DLD1 (cell line): ENCODE results near the gene ADGRE3.

Experiments
- in situ Hi-C: cut with HindIII; loops from 2 replicates; pipeline ENCODE4 v1.10.0; 2017; ENCODE audit warnings: low sequenced_read_pairs

Gene ADGRE3

DNA sequence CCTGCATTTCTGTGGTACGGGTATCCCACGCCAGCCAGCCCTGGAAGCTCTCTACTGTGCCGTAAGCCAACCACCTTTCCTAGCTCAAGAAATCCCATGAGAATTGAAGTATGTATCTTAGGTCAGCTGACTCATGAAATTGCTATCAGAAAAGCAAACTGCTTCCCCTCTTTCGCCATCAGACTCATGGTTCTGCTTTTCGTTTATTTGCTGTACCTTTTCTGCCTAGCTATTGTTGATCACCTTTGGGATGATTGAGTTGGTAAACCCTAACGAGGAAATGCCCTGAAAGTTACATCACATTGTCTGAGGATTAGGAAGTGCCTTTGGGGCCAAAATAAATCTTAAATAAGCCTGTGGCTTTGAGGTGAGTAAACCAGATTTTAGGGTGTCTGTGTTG, at the start of gene ADGRE3:
ADGRE3 (minus strand) TSS at position 81 of the 400 bp plus-strand sequence; CDS start at position 7, 74 bp downstream.
- in situ Hi-C loops: no loop called here

GRCh38 chr19:14722127-14722526, 47.5 kb upstream of the ADGRE3 start:
- in situ Hi-C loops: no loop called here

DNA sequence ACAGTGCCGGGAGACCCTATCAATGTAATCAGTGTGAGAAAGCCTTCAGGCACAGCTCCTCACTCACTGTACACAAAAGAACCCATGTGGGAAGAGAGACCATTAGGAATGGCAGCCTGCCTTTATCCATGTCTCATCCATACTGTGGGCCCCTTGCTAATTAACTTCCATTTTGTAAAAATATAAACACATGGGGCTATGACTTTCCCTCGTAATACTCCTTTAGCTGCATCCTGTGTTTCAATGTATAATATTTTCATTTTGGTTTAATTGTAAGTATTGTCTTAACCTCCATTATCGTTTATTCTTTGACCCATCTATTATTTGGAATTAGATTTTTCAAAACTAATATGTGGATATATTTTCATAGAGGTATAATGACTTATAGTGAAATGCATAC, 44.5 kb upstream of the ADGRE3 start:
- in situ Hi-C loops: no loop called here

DNA sequence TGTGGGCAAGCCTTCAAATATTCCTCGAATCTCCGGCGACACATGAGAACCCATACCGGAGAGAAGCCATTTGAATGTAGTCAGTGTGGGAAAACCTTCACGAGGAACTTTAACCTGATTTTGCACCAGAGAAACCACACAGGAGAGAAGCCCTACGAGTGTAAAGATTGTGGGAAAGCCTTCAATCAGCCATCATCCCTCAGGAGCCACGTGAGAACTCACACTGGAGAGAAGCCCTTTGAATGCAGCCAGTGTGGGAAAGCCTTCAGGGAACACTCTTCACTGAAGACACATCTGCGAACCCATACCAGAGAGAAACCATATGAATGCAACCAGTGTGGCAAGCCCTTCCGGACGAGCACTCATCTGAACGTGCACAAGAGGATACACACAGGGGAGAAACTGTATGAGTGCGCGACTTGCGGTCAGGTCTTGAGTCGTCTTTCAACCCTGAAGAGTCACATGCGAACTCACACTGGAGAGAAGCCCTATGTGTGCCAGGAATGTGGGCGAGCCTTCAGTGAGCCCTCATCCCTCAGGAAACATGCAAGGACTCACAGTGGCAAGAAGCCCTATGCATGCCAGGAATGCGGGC, 44.0 kb upstream of the ADGRE3 start:
- in situ Hi-C loops: no loop called here

DNA sequence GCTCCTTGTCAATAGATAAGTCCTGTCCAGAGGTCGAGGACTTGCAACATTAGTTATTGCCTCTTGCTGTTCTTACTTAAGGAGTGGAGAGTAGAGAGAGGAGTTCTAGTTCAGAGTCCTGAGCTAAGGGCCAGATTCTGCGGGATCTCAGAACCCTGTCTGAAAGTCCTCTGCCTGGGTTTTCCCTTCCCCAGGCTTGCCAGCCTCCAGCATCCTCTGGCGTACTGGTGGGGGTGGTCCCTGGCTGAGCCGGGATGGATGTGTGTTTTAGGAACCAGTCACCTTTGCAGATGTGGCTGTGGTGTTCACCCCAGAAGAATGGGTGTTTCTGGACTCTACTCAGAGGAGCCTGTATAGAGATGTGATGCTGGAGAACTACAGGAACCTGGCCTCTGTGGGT, 41.2 kb upstream of the ADGRE3 start:
- in situ Hi-C loops: no loop called here

DNA sequence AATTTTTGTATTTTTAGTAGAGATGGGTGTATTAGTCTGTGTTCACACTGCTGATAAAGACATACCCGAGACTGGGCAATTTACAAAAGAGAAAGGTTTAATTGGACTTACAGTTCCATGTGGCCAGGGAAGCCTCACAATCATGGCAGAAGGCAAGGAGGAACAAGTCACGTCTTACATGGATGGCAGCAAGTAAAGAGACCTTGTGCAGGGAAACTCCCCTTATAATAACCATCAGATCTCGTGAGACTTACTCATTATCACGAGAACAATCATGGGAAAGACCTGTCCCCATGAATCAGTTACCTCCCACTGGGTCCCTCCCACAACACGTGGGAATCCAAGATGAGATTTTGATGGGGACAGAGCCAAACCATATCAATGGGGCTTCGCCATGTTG, 29.8 kb upstream of the ADGRE3 start:
- in situ Hi-C loops: no loop called here

DNA sequence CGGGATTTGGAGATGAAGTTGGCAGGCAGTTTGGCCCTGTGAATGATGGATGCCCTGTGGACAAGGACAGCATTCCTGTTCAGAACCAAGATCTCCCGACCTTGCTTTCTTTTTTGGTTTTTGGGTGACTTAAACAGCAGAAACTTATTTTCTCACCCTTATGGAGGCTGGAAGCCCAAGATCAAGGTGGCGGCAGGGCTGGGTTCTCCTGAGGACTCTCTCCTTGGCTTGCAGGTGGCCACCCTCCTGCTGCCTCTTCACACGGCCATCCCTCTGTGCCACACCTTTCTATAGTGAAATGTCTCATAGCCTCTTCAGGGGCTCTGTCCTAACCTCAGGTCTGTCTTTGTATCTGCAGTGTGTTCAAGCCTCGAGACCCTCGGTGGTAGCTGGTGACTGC, 29.2 kb upstream of the ADGRE3 start:
- in situ Hi-C loops: no loop called here

DNA sequence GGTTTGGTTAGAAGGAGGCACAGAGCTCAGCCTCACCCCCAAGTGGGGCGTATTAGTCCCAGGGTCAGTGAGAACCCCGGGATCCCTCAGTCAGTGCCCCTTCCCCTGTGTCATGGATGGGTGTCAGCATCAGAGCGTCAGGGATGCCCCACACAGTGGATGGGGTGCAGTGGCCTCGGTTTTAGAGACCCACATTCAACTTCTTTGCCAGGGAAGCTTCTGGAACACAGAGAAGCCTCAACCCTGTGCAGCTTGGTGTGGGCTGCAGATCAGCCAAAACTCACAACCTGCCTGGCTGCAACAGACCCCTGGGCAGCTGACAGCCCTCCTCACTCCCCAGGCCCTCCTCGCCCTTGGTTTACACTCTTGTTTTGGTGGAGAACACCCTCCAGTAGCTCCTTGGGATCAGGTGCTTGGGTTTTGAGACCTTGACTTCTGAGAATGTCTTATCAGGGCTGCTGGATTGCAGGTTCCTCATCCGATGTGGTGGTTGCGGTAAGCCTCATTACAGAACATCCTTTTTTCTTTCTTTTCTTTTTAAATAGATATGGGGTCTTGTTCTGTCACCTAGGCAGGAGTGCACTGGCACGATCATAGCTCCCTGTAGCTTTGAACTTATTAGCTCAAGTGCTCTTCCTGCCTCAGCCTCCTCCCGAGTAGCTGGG, 26.2 kb upstream of the ADGRE3 start:
- in situ Hi-C loops: no loop called here

DNA sequence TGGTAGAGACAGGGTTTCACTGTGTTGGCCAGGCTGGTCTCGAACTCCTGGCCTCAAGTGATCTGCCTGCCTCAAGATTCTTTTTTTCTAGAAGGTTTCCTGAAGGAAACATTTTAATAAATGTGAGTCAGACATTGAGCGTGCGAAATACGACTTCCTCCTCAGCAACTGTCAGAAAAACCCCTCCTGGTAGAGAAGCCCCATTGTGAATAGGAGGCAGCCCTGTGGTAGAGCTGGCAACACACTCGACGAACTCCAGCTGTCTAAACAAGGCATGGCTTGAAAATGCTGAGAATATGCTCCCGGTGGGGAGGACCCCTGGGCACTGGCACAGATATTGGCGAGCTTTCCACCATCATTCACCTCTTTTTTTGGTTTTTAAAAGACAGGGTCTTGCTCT, 25.0 kb upstream of the ADGRE3 start:
- in situ Hi-C loops: no loop called here

DNA sequence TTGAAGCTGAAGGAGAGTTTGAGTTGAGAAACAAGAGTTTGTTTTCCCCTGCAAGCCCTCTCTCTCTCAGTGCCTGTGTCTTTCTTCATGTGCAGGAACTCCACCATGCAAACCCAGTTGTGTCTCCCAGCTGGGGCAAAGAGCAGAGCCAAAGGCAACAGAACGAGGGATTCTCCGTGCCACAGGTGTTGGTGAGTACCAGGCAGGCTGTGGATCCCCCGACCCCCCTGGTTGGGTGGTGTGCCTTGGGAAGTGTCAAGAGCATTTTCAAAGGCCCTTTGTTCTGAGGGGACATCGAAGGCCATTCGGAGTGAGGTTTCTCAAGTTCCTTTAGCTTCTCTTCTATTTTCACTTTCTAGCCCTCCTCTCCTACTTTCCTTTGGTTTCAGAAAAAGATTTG, 20.8 kb upstream of the ADGRE3 start:
- in situ Hi-C loops: no loop called here

- in situ Hi-C loops: no loop called here
Measured at GRCh38 chr19:14694641-14695266, 20.1 kb upstream of the ADGRE3 start.

DNA sequence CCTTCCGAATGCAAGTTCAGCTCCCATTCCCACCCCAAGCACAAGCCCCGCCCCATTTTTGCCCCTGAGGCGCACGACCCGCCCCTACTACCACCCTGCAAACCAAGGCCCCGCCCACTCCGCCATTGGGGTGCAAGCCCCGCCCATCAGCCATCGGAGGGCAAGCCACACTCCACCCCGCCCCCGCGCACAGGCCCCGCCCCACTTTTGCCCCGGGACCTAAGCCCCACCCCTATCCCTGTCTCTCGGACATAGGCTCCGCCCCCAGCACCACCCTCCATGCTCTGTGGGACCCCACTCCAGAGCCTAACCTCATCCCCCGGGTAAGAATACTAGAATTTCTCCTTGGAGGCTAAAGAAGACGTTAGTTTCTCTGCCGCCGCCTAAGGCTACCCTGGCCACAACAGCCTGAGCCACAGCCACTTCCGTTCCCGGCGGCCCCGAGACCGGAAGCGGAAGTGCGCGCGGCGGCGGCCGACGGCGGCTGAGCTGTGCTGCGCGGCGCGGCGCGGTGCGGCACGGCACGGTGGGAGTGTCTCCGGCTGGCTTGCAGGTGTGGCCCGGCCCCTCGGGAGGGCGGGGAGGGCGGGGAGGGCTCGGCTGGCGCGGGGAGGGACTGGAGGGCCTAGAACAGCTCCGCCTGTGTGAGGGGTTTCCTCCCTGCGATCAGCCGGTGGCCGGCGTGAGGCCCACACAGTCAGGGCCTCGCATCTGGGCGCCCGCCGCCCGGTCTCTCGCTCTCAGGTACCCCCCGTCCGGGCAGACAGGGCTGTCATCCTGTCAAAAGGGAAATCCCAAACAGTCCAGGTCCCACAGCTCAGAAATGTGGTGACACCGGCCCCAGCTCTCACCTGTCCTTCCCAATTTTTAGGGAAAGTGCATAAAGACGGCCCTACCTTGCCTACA, 15.2 kb upstream of the ADGRE3 start, which contains the start of gene ZNF333:
ZNF333 (plus strand) TSS at position 451 of the 906 bp plus-strand sequence. CDS start 3,444 bp downstream, outside the sequence.
- in situ Hi-C loops: no loop called here

DNA sequence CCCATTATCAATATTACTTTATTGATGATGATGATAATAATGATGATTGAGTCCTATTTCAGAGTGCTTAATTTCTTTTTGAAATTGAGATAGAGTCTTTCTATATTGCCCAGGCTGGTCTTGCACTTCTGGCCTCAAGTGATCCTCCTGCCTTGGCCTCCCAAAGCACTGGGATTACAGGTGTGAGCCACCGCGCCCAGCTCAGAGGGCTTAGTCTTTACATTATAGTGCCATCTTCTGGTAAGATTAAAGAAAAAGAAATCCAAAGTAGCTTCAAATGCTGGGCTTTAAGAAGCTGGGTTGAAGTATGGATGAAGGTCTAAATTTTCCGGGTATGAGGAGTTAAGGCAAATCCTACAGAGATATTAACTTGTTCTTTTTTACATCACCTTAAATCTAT, 11.8 kb upstream of the ADGRE3 start:
- in situ Hi-C loops: no loop called here

DNA sequence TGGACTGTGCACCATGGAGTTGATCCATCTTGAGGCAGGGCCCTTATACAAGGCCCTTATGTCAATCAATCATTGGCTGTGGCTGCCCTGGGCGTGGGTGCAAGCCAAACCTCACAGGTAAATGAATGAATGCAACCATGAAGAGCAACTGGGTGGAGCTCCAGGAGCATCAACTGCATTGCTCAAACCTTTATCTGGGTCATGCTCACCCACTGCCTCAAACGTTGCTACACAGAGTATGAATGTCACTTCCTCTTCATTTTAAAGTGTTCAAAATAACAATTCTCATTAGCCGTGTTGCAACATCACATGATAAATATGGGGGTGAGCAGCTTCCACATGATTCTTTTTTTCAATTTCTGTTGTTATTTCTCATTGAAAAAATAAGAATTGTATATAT, 8.8 kb upstream of the ADGRE3 start:
- in situ Hi-C loops: no loop called here

DNA sequence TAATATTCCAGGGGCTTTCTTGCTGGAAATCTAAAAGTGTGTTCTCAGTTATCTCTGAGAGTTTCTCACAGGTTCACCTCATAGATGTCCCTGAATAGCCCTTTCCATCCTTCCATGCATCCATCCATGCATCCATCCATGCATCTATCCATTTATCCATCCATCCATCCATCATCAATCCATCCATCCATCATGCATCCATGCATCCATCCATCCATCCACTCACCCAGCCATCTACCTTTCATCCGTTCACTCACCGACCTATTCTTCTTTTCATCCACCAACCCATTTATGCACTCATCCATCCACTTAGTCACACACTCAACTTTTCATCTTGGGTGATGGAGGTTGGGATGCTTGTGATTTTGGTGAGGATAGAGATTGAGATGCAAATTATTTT, 7.4 kb upstream of the ADGRE3 start:
- in situ Hi-C loops: no loop called here

GRCh38 chr19:14678199-14678598, 3.6 kb upstream of the ADGRE3 start:
- in situ Hi-C loops: no loop called here

GRCh38 chr19:14677464-14677863, 2.8 kb upstream of the ADGRE3 start:
- in situ Hi-C loops: no loop called here

DNA sequence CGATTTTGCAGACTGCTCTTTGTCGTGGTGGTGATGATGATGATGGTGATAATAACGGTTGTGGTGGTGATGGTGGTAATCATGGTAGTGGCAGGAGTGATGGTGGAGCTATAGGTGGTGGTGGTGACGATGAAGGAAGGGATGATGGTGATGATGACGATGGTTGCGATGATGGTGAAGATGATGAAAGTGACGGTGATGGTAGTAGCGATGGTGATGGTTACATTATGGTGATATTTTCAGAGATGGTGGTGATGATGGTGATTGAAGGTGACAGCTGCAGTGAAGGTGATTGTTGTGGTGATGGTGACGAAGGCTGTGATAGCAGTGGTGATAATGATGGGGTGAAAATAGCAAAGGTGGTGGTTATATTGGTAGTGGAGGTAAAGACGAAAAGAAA, 2.1 kb upstream of the ADGRE3 start:
- in situ Hi-C loops: no loop called here

DNA sequence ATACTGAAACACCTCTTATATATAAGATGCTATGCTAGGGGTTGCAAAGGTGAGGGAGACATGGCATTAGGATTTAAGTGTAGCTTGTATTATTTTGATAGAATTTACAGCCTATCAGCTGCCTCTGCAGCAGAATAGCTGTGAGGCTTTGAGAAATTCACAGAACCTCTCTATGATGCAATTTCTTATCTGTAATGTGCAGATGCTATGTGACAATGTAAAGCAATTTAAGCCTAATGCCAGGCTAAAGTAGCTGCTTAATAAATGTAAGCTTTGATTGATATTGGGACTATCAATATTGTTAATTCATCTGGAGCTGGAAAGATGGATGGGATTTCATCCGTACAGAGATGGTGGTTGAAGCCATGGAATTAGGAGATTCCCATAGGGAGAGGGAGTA, 1.6 kb downstream of the ADGRE3 start:
- in situ Hi-C loops: no loop called here

DNA sequence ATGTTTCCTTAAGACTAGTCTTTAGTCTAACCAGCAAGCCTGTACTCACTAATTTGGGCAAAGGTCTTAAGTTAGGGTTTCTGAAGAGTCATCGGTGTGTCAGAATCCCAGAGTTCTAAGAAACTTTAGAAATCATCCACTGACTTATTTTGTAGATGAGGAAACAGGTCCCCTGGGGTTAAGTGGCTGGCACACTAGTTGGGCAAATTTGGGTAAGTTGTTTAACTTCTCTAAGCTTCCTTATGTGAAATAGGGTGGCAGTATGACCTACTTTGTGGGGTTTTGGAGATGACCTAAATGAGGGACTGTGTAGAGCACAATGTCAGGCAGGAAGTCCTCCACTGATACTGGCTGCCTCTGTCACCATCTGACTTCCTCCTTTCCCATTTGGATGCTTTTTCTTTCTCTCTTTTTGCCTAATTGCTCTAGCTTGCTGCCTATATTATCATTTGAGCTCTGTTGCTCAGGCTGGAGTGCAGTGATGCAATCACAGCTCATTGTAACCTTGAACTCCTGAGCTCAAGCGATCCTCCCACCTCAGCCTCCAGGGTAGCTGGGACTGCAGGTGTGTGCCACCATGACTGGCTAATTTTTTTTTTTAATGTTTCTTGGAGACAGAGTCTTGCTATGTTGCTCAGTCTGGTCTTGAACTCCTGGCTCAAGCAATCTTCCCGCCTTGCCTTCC, 2.3 kb downstream of the ADGRE3 start:
- in situ Hi-C loops: no loop called here

DNA sequence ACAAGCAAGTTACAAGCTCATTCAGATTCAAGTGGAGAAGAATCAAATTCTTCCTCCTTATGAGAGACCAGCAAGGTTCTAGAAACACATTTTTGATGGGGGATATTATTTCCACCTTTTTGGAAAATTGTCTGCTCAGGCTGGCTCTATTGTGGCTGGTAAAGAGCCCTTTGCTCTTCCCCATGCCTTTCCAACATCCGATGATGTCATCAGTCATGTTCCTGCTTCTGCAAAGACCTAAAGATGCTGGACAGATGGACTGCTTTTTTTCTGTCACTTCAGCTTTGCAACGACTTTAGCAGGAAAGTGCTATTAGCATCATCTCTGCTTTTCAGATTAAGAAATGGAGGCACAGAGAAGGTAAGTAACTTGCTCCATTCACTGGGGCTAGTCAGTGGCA, 4.2 kb downstream of the ADGRE3 start:
- in situ Hi-C loops: no loop called here
